OCI-M2 (cell line): ENCODE data around the gene PTAR1.

ENCODE experiments used
- DNase-seq: peaks from one replicate; lab custom pipeline; 2025; ENCODE audit not compliant: unreplicated experiment; lab: John Stamatoyannopoulos, UW

Gene PTAR1

DNA sequence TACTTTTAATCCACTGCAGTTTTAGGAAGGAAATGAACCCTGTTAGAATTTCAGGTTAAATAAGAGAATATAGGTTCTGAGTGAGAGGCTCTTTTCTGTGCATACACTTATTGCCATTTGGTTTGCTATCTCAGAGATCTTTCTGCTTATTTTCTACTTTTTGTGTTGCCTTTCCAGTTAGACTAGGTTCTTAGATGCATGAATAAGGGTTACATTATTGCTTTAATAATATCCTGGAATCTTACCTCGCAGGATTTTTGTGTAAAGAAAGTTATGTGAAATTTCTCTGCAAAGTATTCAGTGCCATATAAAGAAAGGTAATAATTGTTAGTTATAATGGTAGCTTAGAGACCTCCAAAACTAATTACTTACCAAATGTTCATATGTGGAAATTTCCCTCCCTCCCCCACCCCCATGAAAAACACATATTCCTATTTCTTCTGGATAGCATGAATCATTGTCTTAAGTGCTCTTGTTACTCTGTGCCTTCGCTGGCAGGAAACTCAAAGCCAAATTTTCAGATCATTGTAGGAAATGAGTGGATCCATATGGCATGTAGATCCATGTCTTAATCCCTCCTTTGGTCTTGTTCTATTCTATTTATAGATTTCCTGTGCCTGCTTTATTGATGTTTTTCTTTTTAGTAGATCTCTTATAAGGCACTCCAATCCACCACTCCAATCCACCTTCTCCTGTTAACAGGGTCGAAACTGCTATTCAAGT is 84.9 kb downstream of the PTAR1 start:
- no peak for DNase-seq

- DNase-seq = no peak
Measured at GRCh38 chr9:69674112-69674685, 85.6 kb downstream of the PTAR1 start.

- DNase-seq = no peak
Measured at GRCh38 chr9:69673311-69673640, 86.5 kb downstream of the PTAR1 start.

GRCh38 chr9:69672596-69673310 is 87.1 kb downstream of the PTAR1 start:
- peak; percentile 50 for DNase-seq

- DNase-seq = no peak
Measured at GRCh38 chr9:69671879-69672595, 87.8 kb downstream of the PTAR1 start, which contains the start of gene APBA1. Gene APBA1 (minus strand): TSS chr9:69672371.

GRCh38 chr9:69671311-69671878 is 88.4 kb downstream of the PTAR1 start:
- DNase-seq = no peak

GRCh38 chr9:69667306-69667705 is 92.5 kb downstream of the PTAR1 start:
- no peak for DNase-seq

DNA sequence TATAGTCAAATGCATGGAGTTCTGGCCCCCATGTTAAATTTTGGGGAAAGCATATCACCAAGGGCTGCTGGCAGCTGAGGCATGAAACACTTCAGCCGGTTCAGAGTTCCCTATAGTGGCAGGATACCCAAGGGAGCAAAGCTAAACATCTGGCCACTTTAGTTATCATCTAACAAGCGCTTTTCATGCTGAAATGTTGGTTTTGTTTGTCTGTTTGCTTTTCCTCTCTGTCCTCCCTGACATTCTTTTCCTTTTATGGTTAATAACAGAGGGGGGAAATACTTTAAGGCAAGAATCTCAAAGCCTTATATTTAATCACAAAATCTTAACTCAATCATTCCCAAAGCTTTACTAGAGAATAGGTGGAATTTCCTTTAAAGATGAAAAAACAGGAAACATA is 99.5 kb downstream of the PTAR1 start:
- DNase-seq = no peak
